Stomach smooth muscle (tissue), 2 donors: ENCODE results near the gene BDKRB2.

Experiments
- H3K27ac ChIP-seq: one replicate; pipeline ENCODE4 v1.7.0; 2013; ENCODE audit warnings: mild to moderate bottlenecking, low read length, inconsistent platforms
- H3K27me3 ChIP-seq, 2 donors: one replicate each; pipeline ENCODE4 v1.7.0; 2013; ENCODE audit warnings: low read length in 2 of 2; ENCODE audit not compliant: insufficient read depth in 2 of 2, control insufficient read depth in 1 of 2
- H3K36me3 ChIP-seq, 2 donors: one replicate each; pipeline ENCODE4 v1.7.0; 2013; ENCODE audit warnings: low read length in 2 of 2; ENCODE audit not compliant: control insufficient read depth in 2 of 2, insufficient read depth in 2 of 2
- H3K4me1 ChIP-seq: one replicate; pipeline ENCODE4 v1.7.0; 2013; ENCODE audit warnings: low read length; ENCODE audit not compliant: control insufficient read depth, insufficient read depth
- H3K4me3 ChIP-seq, 2 donors: one replicate each; pipeline ENCODE4 v1.7.0; 2013; ENCODE audit warnings: low read length in 2 of 2
- H3K9ac ChIP-seq, 2 donors: one replicate each; pipeline ENCODE4 v1.7.0; 2013; ENCODE audit warnings: low read length in 2 of 2, mild to moderate bottlenecking in 1 of 2
- H3K9me3 ChIP-seq, 2 donors: one replicate each; pipeline ENCODE4 v1.7.0; 2013; ENCODE audit warnings: low read length in 2 of 2; ENCODE audit not compliant: control insufficient read depth in 2 of 2
- donor health status: healthy.
- donor health status: Pancreatic carcinoma.

The BDKRB2 gene

GRCh38 chr14:96178461-96179321 lies 25.9 kb upstream of the BDKRB2 start:
- Histone ChIP-seq H3K9me3 (no peaks in the 10 kb centered on the region), H3K36me3 (no peaks in the 10 kb centered on the region), H3K4me1 (peaks cover 28% of the 10 kb centered on the region), H3K9ac (no peak overlapping the region), H3K4me3 (no peak overlapping the region), H3K27ac (no peak overlapping the region), H3K27me3 (peaks cover 0 to 2% of the 10 kb centered on the region in 2 donors)

- peaks cover 30% of the 10 kb centered on the region for H3K4me1 ChIP-seq
- H3K9me3 ChIP-seq = no peaks in the 10 kb centered on the region
- no peak overlapping the region for H3K27ac ChIP-seq
- no peaks in the 10 kb centered on the region for H3K27me3 ChIP-seq
- no peak overlapping the region for H3K9ac ChIP-seq
- no peak overlapping the region for H3K4me3 ChIP-seq
- H3K36me3 ChIP-seq = no peaks in the 10 kb centered on the region
Measured at GRCh38 chr14:96180043-96180874, 24.4 kb upstream of the BDKRB2 start.

DNA sequence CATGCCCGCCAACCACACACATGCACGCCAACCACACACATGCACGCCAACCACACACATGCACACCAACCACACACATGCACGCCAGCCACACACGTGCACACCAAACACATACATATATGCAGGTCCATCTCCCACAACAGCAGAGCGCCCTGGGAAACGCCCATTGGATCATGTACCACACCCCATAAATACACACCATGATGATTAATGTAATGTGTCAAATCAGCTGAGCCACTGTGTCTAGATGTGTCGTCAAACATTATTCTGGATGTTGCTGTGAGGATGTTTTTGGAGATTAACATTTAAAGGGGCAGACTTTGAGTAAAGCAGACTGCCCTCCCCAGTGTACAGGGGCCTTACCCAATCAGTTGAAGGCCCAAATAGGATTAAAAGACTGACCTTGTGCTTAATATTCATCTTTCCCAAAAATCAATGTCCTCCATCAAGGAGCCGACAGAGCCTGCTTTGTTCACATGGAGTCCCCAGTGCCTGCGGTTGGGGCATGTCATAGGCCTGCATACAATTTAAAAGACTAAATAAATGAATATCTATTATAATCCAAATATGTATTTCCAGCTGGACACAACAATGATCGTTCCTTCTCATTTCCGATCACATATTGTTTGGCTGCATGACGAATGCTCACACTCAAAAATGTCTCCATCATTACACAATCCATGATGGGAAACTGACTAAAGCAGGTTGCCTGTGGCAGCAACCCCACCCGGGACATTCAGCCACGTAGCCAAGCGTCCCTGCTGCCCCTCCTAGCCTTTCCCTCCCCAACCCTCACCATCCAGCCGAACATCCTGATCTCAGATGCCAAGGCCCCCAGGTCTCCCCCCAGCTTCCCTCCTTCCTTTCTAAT lies 23.2 kb upstream of the BDKRB2 start:
- Histone ChIP-seq H3K27me3 (no peaks in the 10 kb centered on the region), H3K36me3 (no peaks in the 10 kb centered on the region), H3K9ac (no peak overlapping the region), H3K4me1 (peaks cover 35% of the 10 kb centered on the region), H3K4me3 (no peak overlapping the region), H3K27ac (no peak overlapping the region), H3K9me3 (no peaks in the 10 kb centered on the region)

DNA sequence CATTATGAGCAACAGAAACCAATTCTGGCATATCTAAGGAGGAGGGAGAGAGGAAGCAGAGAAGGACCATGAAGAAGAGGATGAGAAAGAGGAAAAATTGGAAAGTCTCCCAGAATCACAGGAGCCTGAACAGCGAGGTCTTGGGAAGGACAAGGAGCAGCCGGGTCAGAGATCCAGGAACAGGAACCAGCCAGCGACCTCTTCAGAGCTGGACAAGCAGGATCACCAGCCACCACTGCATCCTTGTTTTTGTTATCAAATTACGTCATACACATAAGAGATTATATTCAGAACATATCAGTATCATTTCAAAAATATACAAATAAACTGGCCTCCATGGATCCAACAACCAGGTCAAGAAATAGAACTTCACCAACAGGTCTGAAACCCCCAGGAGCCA lies 22.1 kb upstream of the BDKRB2 start:
- no peak overlapping the region for H3K4me3 ChIP-seq
- H3K9ac ChIP-seq = no peak overlapping the region
- no peaks in the 10 kb centered on the region for H3K27me3 ChIP-seq
- no peak overlapping the region for H3K27ac ChIP-seq
- H3K36me3 ChIP-seq = no peaks in the 10 kb centered on the region
- peaks cover 26% of the 10 kb centered on the region for H3K4me1 ChIP-seq
- H3K9me3 ChIP-seq = no peaks in the 10 kb centered on the region

DNA sequence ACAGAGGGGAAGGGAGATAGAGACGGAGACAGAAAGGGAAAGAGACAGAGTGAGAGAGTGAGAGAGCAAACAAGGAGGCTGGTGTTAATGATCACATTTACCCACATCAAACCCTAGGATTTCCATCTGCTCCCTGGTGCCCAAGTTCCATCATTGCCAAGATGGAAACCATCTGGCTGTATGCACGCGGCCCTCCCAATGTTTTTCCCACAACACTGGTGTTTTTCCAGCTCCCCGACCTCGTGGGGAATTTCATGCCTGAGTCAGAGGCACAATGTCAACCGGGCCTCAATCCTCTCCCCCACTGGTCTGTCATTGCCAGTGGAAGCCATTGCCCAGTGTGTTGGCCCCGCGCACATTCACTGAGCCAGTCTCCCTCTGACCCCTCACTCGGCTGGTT lies 19.9 kb upstream of the BDKRB2 start:
- H3K9ac ChIP-seq = no peak overlapping the region
- peaks cover 12% of the 10 kb centered on the region for H3K4me1 ChIP-seq
- no peaks in the 10 kb centered on the region for H3K9me3 ChIP-seq
- no peaks in the 10 kb centered on the region for H3K27me3 ChIP-seq
- no peak overlapping the region for H3K27ac ChIP-seq
- no peak overlapping the region for H3K4me3 ChIP-seq
- no peaks in the 10 kb centered on the region for H3K36me3 ChIP-seq

- no peaks in the 10 kb centered on the region for H3K9me3 ChIP-seq
- peaks cover 0 to 2% of the 10 kb centered on the region in 2 donors for H3K27me3 ChIP-seq
- H3K4me1 ChIP-seq = peaks cover 10% of the 10 kb centered on the region
- H3K4me3 ChIP-seq = no peak overlapping the region
- no peaks in the 10 kb centered on the region for H3K36me3 ChIP-seq
- H3K9ac ChIP-seq = no peak overlapping the region
- no peak overlapping the region for H3K27ac ChIP-seq
Measured at GRCh38 chr14:96187216-96188031, 17.2 kb upstream of the BDKRB2 start.

GRCh38 chr14:96189281-96189711 lies 15.3 kb upstream of the BDKRB2 start:
- no peak overlapping the region for H3K27ac ChIP-seq

DNA sequence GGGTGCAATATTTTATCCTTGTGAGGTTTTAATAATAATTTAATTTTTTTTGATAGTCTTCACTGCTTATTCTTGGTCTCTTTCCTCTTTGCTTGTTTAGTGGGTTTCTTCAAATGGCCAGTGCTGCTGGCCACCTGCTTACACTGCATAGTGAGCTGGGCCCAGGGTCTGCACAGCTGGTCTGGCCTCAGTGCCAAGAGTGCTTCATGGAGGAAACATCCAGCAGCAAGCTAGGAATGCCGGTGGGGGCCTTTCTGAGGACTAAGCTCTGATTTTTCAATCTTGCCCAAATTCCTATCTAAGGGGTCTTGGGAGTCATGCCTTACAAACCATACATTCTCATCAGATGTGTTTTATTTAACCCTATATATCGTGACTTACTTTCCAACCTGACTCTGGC lies 13.3 kb upstream of the BDKRB2 start:
- H3K9me3 ChIP-seq = no peaks in the 10 kb centered on the region
- no peaks in the 10 kb centered on the region for H3K36me3 ChIP-seq
- no peak overlapping the region for H3K27ac ChIP-seq
- H3K4me3 ChIP-seq = no peak overlapping the region
- peaks cover 0 to 3% of the 10 kb centered on the region in 2 donors for H3K27me3 ChIP-seq
- no peak overlapping the region for H3K9ac ChIP-seq
- H3K4me1 ChIP-seq = no peaks in the 10 kb centered on the region

More at GRCh38 chr14:96189281-96189711, 15.3 kb upstream of the BDKRB2 start:
- Histone ChIP-seq H3K36me3 (no peaks in the 10 kb centered on the region), H3K9me3 (no peaks in the 10 kb centered on the region), H3K4me1 (peaks cover 10% of the 10 kb centered on the region), H3K9ac (no peak overlapping the region), H3K4me3 (no peak overlapping the region), H3K27me3 (peaks cover 0 to 3% of the 10 kb centered on the region in 2 donors)

GRCh38 chr14:96191841-96192462 lies 12.7 kb upstream of the BDKRB2 start:
- Histone ChIP-seq H3K4me3 (no peak overlapping the region), H3K9me3 (no peaks in the 10 kb centered on the region), H3K36me3 (no peaks in the 10 kb centered on the region), H3K9ac (no peak overlapping the region), H3K4me1 (no peaks in the 10 kb centered on the region), H3K27ac (no peak overlapping the region), H3K27me3 (peaks cover 0 to 3% of the 10 kb centered on the region in 2 donors)
